Measurements from ENCODE around the gene NR2F1-AS1. TPM values are rescaled to one million over a fixed set of nuclear protein-coding genes. Genes with fewer than 3 reads are reported as not detected.

The NR2F1-AS1 gene
- total and polyA plus RNA-seq, 2 experiments from 2014 or later: 8.3 to 36.0 TPM

- Histone ChIP-seq H3K27me3 (replicated peaks; ENCODE audit: insufficient read depth) (no peaks in the 10 kb centered on the region), H3K4me1 (ENCODE audit: insufficient read depth) (peaks cover 18% of the 10 kb centered on the region; the same call in 1 of the 2 replicates), H3K79me2 (ENCODE audit: insufficient read depth) (peaks cover 64% of the 10 kb centered on the region), H3F3A (ENCODE audit: insufficient read depth) (0 out of 2 replicates have a peak, but pooled peaks cover under 1% of the 10 kb centered on the region), H3K4me3 (no peak overlapping the region), H3K4me2 (ENCODE audit: unreplicated experiment) (no peak overlapping the region), H4K20me1 (ENCODE audit: insufficient read depth) (no peaks in the 10 kb centered on the region), H3K9me3 (ENCODE audit: low read depth) (no peaks in the 10 kb centered on the region), H3K36me3 (ENCODE audit: low read depth) (no peaks in the 10 kb centered on the region), H3K9me2 (ENCODE audit: insufficient read depth) (no peaks in the 10 kb centered on the region), H3K9ac (no peak overlapping the region), H2AFZ (no peak overlapping the region), H3K27ac (no peak overlapping the region)
- in situ Hi-C loops (cut with MboI): loop anchor here (10.0 to 25.0 kb wide), 2 partner anchors 326 to 1276 kb away; no protein-coding TSS in a partner anchor
- TF ChIP-seq EZH2phosphoT487 (IDR thresholded peaks at IDR 0.05; ENCODE audit: insufficient read depth, low read depth) (no peak), EZH2 (IDR thresholded peaks at IDR 0.05; ENCODE audit: insufficient read depth, poor library complexity, severe bottlenecking) (no peak)
- 67 to 74% methylated on average over 47 to 76 of the region's 78 CpGs for WGBS, 2 experiments (ENCODE audit: low coverage in 1 of 2, low lambda C conversion rate in 2 of 2, missing lambda C conversion rate in 2 of 2)
- DNase-seq: no peak
Observed at GRCh38 chr5:93588352-93589151, 7.5 kb upstream of the NR2F1-AS1 start.

- Histone ChIP-seq H3K27me3 (replicated peaks; ENCODE audit: insufficient read depth) (no peaks in the 10 kb centered on the region), H3K4me3 (no peak overlapping the region), H2AFZ (no peak overlapping the region), H3K9me2 (ENCODE audit: insufficient read depth) (no peaks in the 10 kb centered on the region), H3F3A (ENCODE audit: insufficient read depth) (0 out of 2 replicates have a peak, but pooled peaks cover 8% of the 10 kb centered on the region), H3K9me3 (ENCODE audit: low read depth) (no peaks in the 10 kb centered on the region), H3K36me3 (ENCODE audit: low read depth) (no peaks in the 10 kb centered on the region), H3K4me2 (ENCODE audit: unreplicated experiment) (no peak overlapping the region), H4K20me1 (ENCODE audit: insufficient read depth) (no peaks in the 10 kb centered on the region), H3K79me2 (ENCODE audit: insufficient read depth) (peaks cover 70% of the 10 kb centered on the region), H3K9ac (no peak overlapping the region), H3K27ac (no peak overlapping the region), H3K4me1 (ENCODE audit: insufficient read depth) (peaks cover 18% of the 10 kb centered on the region; the same call in 1 of the 2 replicates)
- TF ChIP-seq EZH2 (IDR thresholded peaks at IDR 0.05; ENCODE audit: insufficient read depth, poor library complexity, severe bottlenecking): no peak
- no peak for TF ChIP-seq EZH2phosphoT487 (IDR thresholded peaks at IDR 0.05; ENCODE audit: insufficient read depth, low read depth)
- in situ Hi-C loops (cut with MboI): loop anchor here (10.0 to 25.0 kb wide), 2 partner anchors 327 to 1275 kb away; no protein-coding TSS in a partner anchor
- WGBS, 2 experiments (ENCODE audit: low coverage in 1 of 2, low lambda C conversion rate in 2 of 2, missing lambda C conversion rate in 2 of 2): 75 to 78% methylated on average over 57 to 59 of the region's 59 CpGs
- no peak for DNase-seq
Observed at GRCh38 chr5:93587597-93588351, 6.8 kb upstream of the NR2F1-AS1 start.

DNA sequence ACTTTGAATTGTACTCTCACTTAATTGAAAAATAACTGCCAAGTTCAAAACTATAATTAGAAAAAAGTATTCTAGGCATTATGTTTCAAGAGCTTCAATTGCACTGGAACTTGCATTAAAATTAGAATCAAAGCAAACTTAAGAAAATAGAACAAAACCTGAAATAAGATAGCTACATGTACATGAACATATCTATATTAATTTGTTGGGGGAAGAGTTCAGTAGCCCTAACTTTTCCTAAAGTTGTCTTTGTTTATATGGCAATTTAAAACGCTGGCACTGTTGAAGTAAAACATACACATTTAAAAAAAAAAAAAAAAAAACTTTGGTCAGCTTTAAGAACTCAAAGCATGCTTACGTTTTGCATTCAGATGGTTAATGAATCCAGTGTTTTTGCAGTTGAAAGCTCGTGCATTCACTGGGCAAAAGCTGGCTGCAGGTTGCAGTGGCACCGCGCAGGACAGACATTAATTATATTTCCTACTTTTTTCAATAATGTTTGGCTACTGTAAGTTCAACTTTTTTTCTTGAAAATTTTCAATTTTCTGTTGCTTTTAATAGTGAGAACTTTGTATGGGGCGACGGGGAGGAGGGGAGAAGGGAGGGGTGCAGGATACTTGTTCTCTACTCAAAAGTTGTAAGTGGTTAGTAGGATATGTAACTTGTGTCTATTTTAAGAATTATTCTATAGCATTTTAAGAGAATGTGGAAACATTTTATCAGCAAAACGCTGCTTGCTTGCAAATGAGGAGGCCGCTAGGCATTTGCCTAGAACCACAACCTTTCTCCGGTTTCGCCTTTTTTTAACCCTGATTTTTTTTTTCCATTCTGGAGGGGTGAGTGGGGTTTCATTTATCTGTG lies 5.9 kb upstream of the NR2F1-AS1 start:
- no peaks in the 10 kb centered on the region for H4K20me1 ChIP-seq (ENCODE audit: insufficient read depth)
- H2AFZ ChIP-seq: no peak overlapping the region
- no peaks in the 10 kb centered on the region for H3K36me3 ChIP-seq (ENCODE audit: low read depth)
- H3K9me2 ChIP-seq (ENCODE audit: insufficient read depth): no peaks in the 10 kb centered on the region
- H3K9me3 ChIP-seq (ENCODE audit: low read depth): no peaks in the 10 kb centered on the region
- H3K4me1 ChIP-seq (ENCODE audit: insufficient read depth): peaks cover 18% of the 10 kb centered on the region; the same call in 1 of the 2 replicates
- H3K9ac ChIP-seq: peak overlapping the region; percentile 69; the same call in 1 of the 2 replicates
- H3K79me2 ChIP-seq (ENCODE audit: insufficient read depth): peaks cover 68% of the 10 kb centered on the region
- H3K4me3 ChIP-seq: peak overlapping the region; percentile 98
- no peak for DNase-seq
- 96 to 99% methylated on average over 11 of the region's 11 CpGs for WGBS, 2 experiments (ENCODE audit: low coverage in 1 of 2, low lambda C conversion rate in 2 of 2, missing lambda C conversion rate in 2 of 2)
- H3K27me3 ChIP-seq (replicated peaks; ENCODE audit: insufficient read depth): no peaks in the 10 kb centered on the region
- in situ Hi-C loops (cut with MboI): loop anchor here (10.0 to 25.0 kb wide), 2 partner anchors 328 to 1275 kb away; no protein-coding TSS in a partner anchor
- no peak overlapping the region for H3K27ac ChIP-seq
- TF ChIP-seq EZH2 (IDR thresholded peaks at IDR 0.05; ENCODE audit: insufficient read depth, poor library complexity, severe bottlenecking): no peak
- TF ChIP-seq EZH2phosphoT487 (IDR thresholded peaks at IDR 0.05; ENCODE audit: insufficient read depth, low read depth): no peak
- H3F3A ChIP-seq (ENCODE audit: insufficient read depth): peaks cover 16% of the 10 kb centered on the region
- peak overlapping the region; percentile 88 for H3K4me2 ChIP-seq (ENCODE audit: unreplicated experiment)
